A673 (cell line): ENCODE measurements around the gene BLTP1. TPM values are rescaled to one million over a fixed set of nuclear protein-coding genes. Genes with fewer than 3 reads are reported as not detected.

ENCODE experiments used
- BruUV-seq: library from RNA; stranded (reverse); fragments of 400-500 nt; replicated peaks from 2 replicates; lab custom pipeline; 2021; lab: Mats Ljungman, UMichigan
- CTCF ChIA-PET: fragments of 300-600 bp; sonication (Branson Sonifier 250); formaldehyde crosslinking; loops from one replicate; lab custom pipeline; 2022; ENCODE audit warnings: antibody characterized with exemption; lab: Charles Lee
- POLR2A ChIA-PET: fragments of 300-600 bp; sonication (Branson Sonifier 250); formaldehyde crosslinking; loops from one replicate; lab custom pipeline; 2022; ENCODE audit warnings: antibody characterized with exemption; ENCODE audit not compliant: low non-redundant PET; lab: Charles Lee
- DNase-seq: peaks from one replicate; pipeline ENCODE4 v3.0.0-alpha.2; 2015; ENCODE audit warnings: low spot score
- H3K27ac ChIP-seq: fragments of 200-600 bp; sonication (generic); 2 replicates; pipeline ENCODE4 v1.5.1; 2016; ENCODE audit warnings: mixed run types, low read depth, mild to moderate bottlenecking, mixed read lengths, antibody characterized with exemption, low read length; ENCODE audit not compliant: poor library complexity, severe bottlenecking
- H3K27me3 ChIP-seq: fragments of 200-600 bp; sonication (generic); replicated peaks from 2 replicates; pipeline ENCODE4 v1.6.1; 2017; ENCODE audit warnings: mixed run types, low read depth, mild to moderate bottlenecking, mixed read lengths, antibody characterized with exemption, low read length; ENCODE audit not compliant: insufficient read depth, poor library complexity
- H3K36me3 ChIP-seq: fragments of 200-600 bp; sonication (generic); 2 replicates; pipeline ENCODE4 v1.6.1; 2016; ENCODE audit warnings: mixed run types, mild to moderate bottlenecking, mixed read lengths, antibody characterized with exemption, low read length; ENCODE audit not compliant: insufficient read depth, poor library complexity, severe bottlenecking
- H3K4me1 ChIP-seq: fragments of 200-600 bp; sonication (generic); 2 replicates; pipeline ENCODE4 v1.6.1; 2017; ENCODE audit warnings: mixed run types, mild to moderate bottlenecking, mixed read lengths, antibody characterized with exemption, low read length; ENCODE audit not compliant: insufficient read depth, poor library complexity, severe bottlenecking
- H3K4me3 ChIP-seq: fragments of 200-600 bp; sonication (generic); 2 replicates; pipeline ENCODE4 v1.5.1; 2016; ENCODE audit warnings: low read depth, mixed run types, mild to moderate bottlenecking, mixed read lengths, low read length; ENCODE audit not compliant: poor library complexity, severe bottlenecking
- H3K9me3 ChIP-seq: fragments of 200-600 bp; sonication (generic); 2 replicates; pipeline ENCODE4 v1.6.1; 2016; ENCODE audit warnings: mixed run types, low read depth, mild to moderate bottlenecking, mixed read lengths, antibody characterized with exemption, low read length; ENCODE audit not compliant: poor library complexity, severe bottlenecking
- CTCF ChIP-seq: fragments of 300-800, 200-600 bp; sonication (generic); conservative IDR thresholded peaks from 2 replicates; pipeline ENCODE4 v1.5.1; 2017; ENCODE audit warnings: low read depth, mild to moderate bottlenecking, antibody characterized with exemption, low read length, moderate library complexity, mixed read lengths
- EZH2 ChIP-seq: fragments of 200-600 bp; sonication (generic); IDR thresholded peaks from 2 replicates; pipeline ENCODE4 v1.6.1; 2017; ENCODE audit warnings: borderline replicate concordance, low read depth, mild to moderate bottlenecking, mixed read lengths, antibody characterized with exemption, low read length; ENCODE audit not compliant: poor library complexity, severe bottlenecking
- intact Hi-C: fragments of 100-400 bp; cut with micrococcal nuclease; formaldehyde crosslinking; loops from one replicate; pipeline ENCODE4 v1.10.0; 2022; ENCODE audit not compliant: unreplicated experiment
- total RNA-seq: library from RNA; stranded (reverse); gene quantifications from 2 replicates; pipeline ENCODE4 v1.2.3, GENCODE V29; 2021

BLTP1 gene
- total RNA-seq, 1 experiment from 2014 or later = 23.9 TPM

GRCh38 chr4:122150931-122151330 lies 1.2 kb upstream of the BLTP1 start:
- no peaks in the 10 kb centered on the region for H3K4me1 ChIP-seq
- H3K36me3 ChIP-seq = no peaks in the 10 kb centered on the region
- intact Hi-C loops = no loop called here
- no peak for DNase-seq
- ChIA-PET POLR2A (no interaction called here), CTCF (no interaction called here)
- no peaks in the 10 kb centered on the region for H3K27me3 ChIP-seq
- TF ChIP-seq CTCF (no peak), EZH2 (no peak)
- H3K9me3 ChIP-seq = no peaks in the 10 kb centered on the region
- H3K27ac ChIP-seq = no peak overlapping the region
- no peak overlapping the region for H3K4me3 ChIP-seq
- BruUV-seq = no TSS peak

- intact Hi-C loops = no loop called here
- Histone ChIP-seq H3K4me1 (no peaks in the 10 kb centered on the region), H3K27ac (peak overlapping the region; percentile 82), H3K36me3 (no peaks in the 10 kb centered on the region), H3K27me3 (no peaks in the 10 kb centered on the region), H3K4me3 (peak overlapping the region; percentile 95), H3K9me3 (no peaks in the 10 kb centered on the region)
- ChIA-PET POLR2A (no interaction called here), CTCF (interaction anchor here (0.5 to 0.6 kb wide), 2 partner anchors 18 to 147 kb away, joined by 3 read pairs; no protein-coding TSS in a partner anchor)
- no peak for TF ChIP-seq EZH2
- TF ChIP-seq CTCF = no peak
- peak; percentile 16 for DNase-seq
- BruUV-seq = no TSS peak
Measured at GRCh38 chr4:122152711-122153226, 638 bp downstream of the BLTP1 start.

GRCh38 chr4:122156819-122157218 lies 4.7 kb downstream of the BLTP1 start:
- POLR2A ChIA-PET = no interaction called here
- CTCF ChIA-PET = no interaction called here
- Histone ChIP-seq H3K36me3 (no peaks in the 10 kb centered on the region), H3K4me1 (no peaks in the 10 kb centered on the region), H3K27ac (no peak overlapping the region), H3K9me3 (no peaks in the 10 kb centered on the region), H3K27me3 (no peaks in the 10 kb centered on the region), H3K4me3 (no peak overlapping the region)
- DNase-seq = no peak
- TF ChIP-seq CTCF (no peak), EZH2 (no peak)
- no TSS peak for BruUV-seq
- intact Hi-C loops = no loop called here
